Neural progenitor cell (in vitro differentiated cells): ENCODE measurements around the gene LAG3.

ENCODE experiments used
- EZH2 ChIP-seq: fragments of 200-600 bp; sonication (generic); IDR thresholded peaks from 2 replicates; pipeline ENCODE4 v1.6.1; 2017; ENCODE audit warnings: antibody characterized with exemption, mild to moderate bottlenecking, moderate library complexity
- TF ChIP-seq, protein P1 (sequence below): fragments of 200-600 bp; sonication (generic); IDR thresholded peaks from 2 replicates; pipeline ENCODE4 v1.5.1; 2017; ENCODE audit warnings: antibody characterized with exemption, mild to moderate bottlenecking

DNA sequence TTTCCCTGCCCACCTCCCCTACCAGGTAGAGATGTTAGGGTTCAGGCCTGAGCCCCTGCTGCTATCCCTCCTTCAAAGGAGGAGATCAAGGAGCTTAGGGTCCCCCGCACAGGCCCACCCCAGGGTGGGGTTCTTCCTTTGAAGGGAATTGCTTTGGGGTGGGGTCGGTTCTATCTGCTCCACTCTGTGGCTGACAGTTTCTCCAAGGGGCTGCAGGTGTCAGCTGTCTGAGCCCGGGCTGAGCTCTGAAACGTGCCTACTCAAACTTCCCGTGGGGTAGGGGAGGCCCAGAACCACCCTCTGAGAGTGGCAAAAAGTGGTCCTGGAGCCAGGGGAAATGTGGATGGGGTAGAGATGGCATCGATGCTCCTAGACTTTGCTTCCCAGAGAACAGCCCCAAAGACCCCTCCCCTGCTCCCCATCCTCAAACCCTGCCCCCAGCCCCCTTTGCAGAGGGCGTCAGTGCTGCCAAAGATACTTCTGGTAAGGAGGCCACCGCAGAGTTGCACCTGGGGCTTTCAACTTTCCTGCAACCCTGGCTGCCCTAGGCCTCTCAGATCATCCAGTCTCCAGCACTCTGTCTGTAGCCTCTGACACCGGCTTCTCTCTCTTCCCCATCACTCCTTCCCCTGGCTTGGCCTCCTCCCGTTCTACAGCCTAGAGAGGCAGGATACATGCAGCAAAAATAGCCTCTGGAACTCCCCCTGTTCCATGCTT lies 10.7 kb downstream of the LAG3 start:
- TF ChIP-seq, protein P1, sequence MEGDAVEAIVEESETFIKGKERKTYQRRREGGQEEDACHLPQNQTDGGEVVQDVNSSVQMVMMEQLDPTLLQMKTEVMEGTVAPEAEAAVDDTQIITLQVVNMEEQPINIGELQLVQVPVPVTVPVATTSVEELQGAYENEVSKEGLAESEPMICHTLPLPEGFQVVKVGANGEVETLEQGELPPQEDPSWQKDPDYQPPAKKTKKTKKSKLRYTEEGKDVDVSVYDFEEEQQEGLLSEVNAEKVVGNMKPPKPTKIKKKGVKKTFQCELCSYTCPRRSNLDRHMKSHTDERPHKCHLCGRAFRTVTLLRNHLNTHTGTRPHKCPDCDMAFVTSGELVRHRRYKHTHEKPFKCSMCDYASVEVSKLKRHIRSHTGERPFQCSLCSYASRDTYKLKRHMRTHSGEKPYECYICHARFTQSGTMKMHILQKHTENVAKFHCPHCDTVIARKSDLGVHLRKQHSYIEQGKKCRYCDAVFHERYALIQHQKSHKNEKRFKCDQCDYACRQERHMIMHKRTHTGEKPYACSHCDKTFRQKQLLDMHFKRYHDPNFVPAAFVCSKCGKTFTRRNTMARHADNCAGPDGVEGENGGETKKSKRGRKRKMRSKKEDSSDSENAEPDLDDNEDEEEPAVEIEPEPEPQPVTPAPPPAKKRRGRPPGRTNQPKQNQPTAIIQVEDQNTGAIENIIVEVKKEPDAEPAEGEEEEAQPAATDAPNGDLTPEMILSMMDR = no peak
- TF ChIP-seq EZH2 = no peak
